Thymus (tissue), 11 donors: ENCODE measurements around the gene SULT2A1. TPM values are rescaled to one million over a fixed set of nuclear protein-coding genes. Genes with fewer than 3 reads are reported as not detected.

Source experiments
- DNase-seq, 9 donors: peaks; one replicate each; pipeline ENCODE4 v3.0.0-alpha.2; 2013; ENCODE audit warnings: low spot score in 9 of 9, low read depth in 6 of 9, missing footprints in 1 of 9
- H3K27ac ChIP-seq, 2 donors: one replicate each; pipeline ENCODE4 v1.5.1; 2013; ENCODE audit warnings: control low read depth in 1 of 2, low read depth in 1 of 2, low read length in 1 of 2, mild to moderate bottlenecking in 1 of 2, moderate library complexity in 1 of 2
- H3K27me3 ChIP-seq, 2 donors: one replicate each; pipeline ENCODE4 v1.5.1; 2013; ENCODE audit warnings: low read length in 1 of 2; ENCODE audit not compliant: control insufficient read depth in 2 of 2, insufficient read depth in 1 of 2
- H3K36me3 ChIP-seq, 2 donors: one replicate each; pipeline ENCODE4 v1.5.1; 2013; ENCODE audit warnings: low read length in 1 of 2, mild to moderate bottlenecking in 1 of 2, moderate library complexity in 1 of 2; ENCODE audit not compliant: control insufficient read depth in 2 of 2, insufficient read depth in 2 of 2
- H3K4me1 ChIP-seq, 2 donors: one replicate each; pipeline ENCODE4 v1.5.1; 2013; ENCODE audit warnings: low read length in 2 of 2; ENCODE audit not compliant: control insufficient read depth in 2 of 2, insufficient read depth in 2 of 2
- H3K4me3 ChIP-seq, 2 donors: one replicate each; pipeline ENCODE4 v1.5.1; 2013; ENCODE audit warnings: low read length in 2 of 2, control low read depth in 1 of 2, mild to moderate bottlenecking in 1 of 2
- H3K9me3 ChIP-seq, 2 donors: one replicate each; pipeline ENCODE4 v1.5.1; 2013; ENCODE audit warnings: low read length in 1 of 2, mild to moderate bottlenecking in 1 of 2; ENCODE audit not compliant: control insufficient read depth in 2 of 2, insufficient read depth in 1 of 2
- whole genome bisulfite sequencing: extraction: QIAGEN DNeasy Blood & Tissue Kit; methylation state at CpG from one replicate; pipeline ENCODE4 v1.1.7; 2013; 5-methylcytosine and 5-hydroxymethylcytosine counted together
- polyA plus RNA-seq: library from polyadenylated mRNA; stranded (reverse); fragments of 200-250 nt; gene quantifications from one replicate; pipeline ENCODE4 v1.2.3, GENCODE V29; 2013
- total RNA-seq: library from RNA; stranded (reverse); fragments of 120-200 nt; gene quantifications from one replicate; pipeline ENCODE4 v1.2.4, GENCODE V29; 2013
- donor health status: healthy.

Gene SULT2A1
- total and polyA plus RNA-seq, 2 donors: 0.02 TPM; not detected in 1

- 78% methylated on average over 5 of the region's 5 CpGs for WGBS
- no peaks in the 10 kb centered on the region for H3K4me1 ChIP-seq
- peaks cover 6 to 33% of the 10 kb centered on the region in 2 donors for H3K27me3 ChIP-seq
- no peak overlapping the region for H3K27ac ChIP-seq
- DNase-seq: no peak
- H3K9me3 ChIP-seq: no peaks in the 10 kb centered on the region
- H3K4me3 ChIP-seq: no peak overlapping the region
- H3K36me3 ChIP-seq: no peaks in the 10 kb centered on the region
Measured at GRCh38 chr19:47853003-47853402, 33.1 kb downstream of the SULT2A1 start.

GRCh38 chr19:47848823-47849473 lies 37.2 kb downstream of the SULT2A1 start:
- WGBS: 10% methylated on average over 22 of the region's 22 CpGs
- no peaks in the 10 kb centered on the region for H3K9me3 ChIP-seq
- H3K36me3 ChIP-seq: no peaks in the 10 kb centered on the region
- no peaks in the 10 kb centered on the region for H3K4me1 ChIP-seq
- H3K27ac ChIP-seq: no peak overlapping the region
- H3K27me3 ChIP-seq: peaks cover 6 to 33% of the 10 kb centered on the region in 2 donors
- no peak overlapping the region for H3K4me3 ChIP-seq
- peak in 1 of 9 donors; percentile 6 for DNase-seq

- 70% methylated on average over 10 of the region's 10 CpGs for WGBS
- peaks cover 6 to 33% of the 10 kb centered on the region in 2 donors for H3K27me3 ChIP-seq
Measured at GRCh38 chr19:47848425-47848822, 37.7 kb downstream of the SULT2A1 start.

GRCh38 chr19:47842941-47843340 lies 43.2 kb downstream of the SULT2A1 start:
- H3K27me3 ChIP-seq: no peaks in the 10 kb centered on the region
- WGBS: 78% methylated on average over 5 of the region's 5 CpGs
- no peaks in the 10 kb centered on the region for H3K9me3 ChIP-seq
- H3K4me1 ChIP-seq: no peaks in the 10 kb centered on the region
- no peak overlapping the region for H3K27ac ChIP-seq
- no peak for DNase-seq
- no peaks in the 10 kb centered on the region for H3K36me3 ChIP-seq
- H3K4me3 ChIP-seq: no peak overlapping the region

More at GRCh38 chr19:47848425-47848822, 37.7 kb downstream of the SULT2A1 start:
- Histone ChIP-seq H3K36me3 (no peaks in the 10 kb centered on the region), H3K9me3 (no peaks in the 10 kb centered on the region), H3K4me3 (no peak overlapping the region), H3K4me1 (no peaks in the 10 kb centered on the region), H3K27ac (no peak overlapping the region)
- DNase-seq: no peak

GRCh38 chr19:47839913-47840312 lies 46.2 kb downstream of the SULT2A1 start:
- DNase-seq: no peak
- 50% methylated on average over 10 of the region's 10 CpGs for WGBS
- Histone ChIP-seq H3K9me3 (no peaks in the 10 kb centered on the region), H3K27me3 (no peaks in the 10 kb centered on the region), H3K4me3 (no peak overlapping the region), H3K36me3 (no peaks in the 10 kb centered on the region), H3K27ac (no peak overlapping the region), H3K4me1 (no peaks in the 10 kb centered on the region)

GRCh38 chr19:47839411-47839810 lies 46.7 kb downstream of the SULT2A1 start:
- Histone ChIP-seq H3K27ac (no peak overlapping the region), H3K4me3 (no peak overlapping the region), H3K4me1 (no peaks in the 10 kb centered on the region), H3K36me3 (no peaks in the 10 kb centered on the region), H3K9me3 (no peaks in the 10 kb centered on the region), H3K27me3 (no peaks in the 10 kb centered on the region)
- DNase-seq: no peak
- 93% methylated on average over 16 of the region's 16 CpGs for WGBS

GRCh38 chr19:47836038-47836437 lies 50.1 kb downstream of the SULT2A1 start:
- Histone ChIP-seq H3K4me3 (no peak overlapping the region), H3K9me3 (no peaks in the 10 kb centered on the region), H3K4me1 (no peaks in the 10 kb centered on the region), H3K27me3 (no peaks in the 10 kb centered on the region), H3K36me3 (no peaks in the 10 kb centered on the region), H3K27ac (no peak overlapping the region)
- WGBS: 88% methylated on average over 8 of the region's 8 CpGs
- DNase-seq: no peak

GRCh38 chr19:47832723-47833122 lies 53.4 kb downstream of the SULT2A1 start:
- no peak overlapping the region for H3K4me3 ChIP-seq
- no peaks in the 10 kb centered on the region for H3K9me3 ChIP-seq
- no peaks in the 10 kb centered on the region for H3K36me3 ChIP-seq
- H3K27ac ChIP-seq: no peak overlapping the region
- no peaks in the 10 kb centered on the region for H3K27me3 ChIP-seq
- H3K4me1 ChIP-seq: no peaks in the 10 kb centered on the region
- no peak for DNase-seq
- WGBS: 85% methylated on average over 4 of the region's 4 CpGs

- H3K27me3 ChIP-seq: peaks cover 0 to 5% of the 10 kb centered on the region in 2 donors
- 94% methylated on average over 6 of the region's 6 CpGs for WGBS
- H3K27ac ChIP-seq: no peak overlapping the region
- no peaks in the 10 kb centered on the region for H3K9me3 ChIP-seq
- H3K4me3 ChIP-seq: no peak overlapping the region
- no peak for DNase-seq
- no peaks in the 10 kb centered on the region for H3K36me3 ChIP-seq
- no peaks in the 10 kb centered on the region for H3K4me1 ChIP-seq
Measured at GRCh38 chr19:47826800-47827199, 59.3 kb downstream of the SULT2A1 start.
